Heart left ventricle (tissue), 16 donors: ENCODE results near the gene DHX35. TPM values are rescaled to one million over a fixed set of nuclear protein-coding genes. Genes with fewer than 3 reads are reported as not detected.

Experiments
- ATAC-seq, 4 donors: fragments of 200-7000 bp; cut with Tn5 transposase; one replicate each; pipeline ENCODE4 v1.9.1; 2020 to 2022; ENCODE audit warnings: moderate library complexity in 4 of 4, mild to moderate bottlenecking in 3 of 4, moderate number of reproducible peaks in 1 of 4
- DNase-seq, 5 donors: peaks; one replicate each; pipeline ENCODE4 v3.0.0-alpha.2; 2020
- H3K27ac ChIP-seq, 12 donors: fragments of 200-600 bp; sonication (generic) in 4 of 12; one replicate each; pipeline versions ENCODE4 v1.5.0 to v1.8.0; 2016 to 2022; ENCODE audit warnings: mild to moderate bottlenecking in 2 of 12
- H3K27me3 ChIP-seq, 9 donors: fragments of 200-600 bp; sonication (generic) in 2 of 9; one replicate each; pipeline versions ENCODE4 v1.5.1 to v1.8.0; 2016 to 2022; ENCODE audit warnings: mild to moderate bottlenecking in 3 of 9
- H3K36me3 ChIP-seq, 9 donors: fragments of 200-600 bp; sonication (generic) in 2 of 9; one replicate each; pipeline versions ENCODE4 v1.5.0 to v1.8.0; 2018 to 2022; ENCODE audit warnings: mild to moderate bottlenecking in 2 of 9
- H3K4me1 ChIP-seq, 12 donors: fragments of 200-600 bp; sonication (generic) in 4 of 12; one replicate each; pipeline versions ENCODE4 v1.5.0 to v1.8.0; 2016 to 2022; ENCODE audit warnings: mild to moderate bottlenecking in 3 of 12
- H3K4me3 ChIP-seq, 12 donors: fragments of 200-600 bp; sonication (generic) in 4 of 12; one replicate each; pipeline versions ENCODE4 v1.5.0 to v1.8.0; 2017 to 2022; ENCODE audit warnings: mild to moderate bottlenecking in 9 of 12, moderate library complexity in 4 of 12
- H3K9me3 ChIP-seq, 12 donors: fragments of 200-600 bp; sonication (generic) in 4 of 12; one replicate each; pipeline versions ENCODE4 v1.5.0 to v1.8.0; 2016 to 2022; ENCODE audit warnings: mild to moderate bottlenecking in 1 of 12
- POLR2A ChIP-seq, 2 donors: fragments of 450-650 bp; IDR thresholded peaks; one replicate each; pipeline ENCODE4 v1.6.1; 2017; ENCODE audit warnings: antibody characterized with exemption in 2 of 2, mild to moderate bottlenecking in 2 of 2, moderate library complexity in 2 of 2
- WGBS, 4 donors: extraction: QIAGEN DNeasy Blood & Tissue Kit in 2 of 4; methylation state at CpG; one replicate each; pipeline versions ENCODE4 v1.1.5 to v1.1.7; 2013 to 2018; 5-methylcytosine and 5-hydroxymethylcytosine counted together
- intact Hi-C, 10 donors: fragments of 100-400 bp; cut with DNase I; formaldehyde crosslinking; loops; one replicate each; pipeline versions ENCODE4 v1.11.1 to v1.14.2; 2022
- polyA plus RNA-seq, 2 donors: library from polyadenylated mRNA; stranded (reverse); fragments of 200-250 nt; gene quantifications; one replicate each; pipeline ENCODE4 v1.2.3, GENCODE V29; 2013
- total RNA-seq, 9 donors: library from RNA; depleted of rRNA in 2 of 9; stranded (reverse); fragments of >200 nt in 2 of 9; fragmentation: NEBNext Ultra II Directional in 3 of 9; extraction: Animal tissue kit (Norgen Biotek cat#: 25700) in 3 of 9; gene quantifications; one replicate each; pipeline versions ENCODE4 v1.1.0 to v1.2.4, GENCODE V29; 2016 to 2023
- TF ChIP-seq, protein P1 (sequence below), 12 donors: fragments of 200-600 bp; sonication (generic) in 4 of 12; IDR thresholded peaks; one replicate each; pipeline versions ENCODE4 v1.5.0 to v1.8.0; 2018 to 2022; ENCODE audit warnings: antibody characterized with exemption in 12 of 12, mild to moderate bottlenecking in 5 of 12
- donor health status: ischemic (EF 13 %, LVEDD 7.1; RV severe dilation, severe dysfunction).
- donor health status: healthy with polysubstance abuse.
- donor health status: DM: no; HTN: yes; CAD: no.
- donor health status: DM: no; HTN: no; CAD: no.
- donor health status: ischemic (EF 25% LVEDD 6.9; RV normal size, moderate dysfunction).
- donor health status: ischemic (EF 25% LVEDD 5.7; RV mildly dilated, moderate dysfunction).
- donor health status: healthy.
- donor health status: DM: yes; HTN: yes; CAD: no.
- donor health status: ischemic (EF 35%, LVEDD 5.7; RV mildly dilated, moderate dysfunction).
- donor health status: nonischemic (EF 11% LVEDD 7.7; RV severe dilation, severe dysfunction).
- donor health status: DM: yes; HTN: yes; CAD: no.
- donor health status: PGD.
- donor health status: ischemic (EF 29% LVEDD 5.4; RV normal size, mild dysfunction).
- donor health status: nonischemic (EF 23%, LVEDD 6.1; RV moderate dilation, normal function).

The DHX35 gene
- total and polyA plus RNA-seq, 11 donors = 6.0 to 41.7 (median 11.1) TPM

DNA sequence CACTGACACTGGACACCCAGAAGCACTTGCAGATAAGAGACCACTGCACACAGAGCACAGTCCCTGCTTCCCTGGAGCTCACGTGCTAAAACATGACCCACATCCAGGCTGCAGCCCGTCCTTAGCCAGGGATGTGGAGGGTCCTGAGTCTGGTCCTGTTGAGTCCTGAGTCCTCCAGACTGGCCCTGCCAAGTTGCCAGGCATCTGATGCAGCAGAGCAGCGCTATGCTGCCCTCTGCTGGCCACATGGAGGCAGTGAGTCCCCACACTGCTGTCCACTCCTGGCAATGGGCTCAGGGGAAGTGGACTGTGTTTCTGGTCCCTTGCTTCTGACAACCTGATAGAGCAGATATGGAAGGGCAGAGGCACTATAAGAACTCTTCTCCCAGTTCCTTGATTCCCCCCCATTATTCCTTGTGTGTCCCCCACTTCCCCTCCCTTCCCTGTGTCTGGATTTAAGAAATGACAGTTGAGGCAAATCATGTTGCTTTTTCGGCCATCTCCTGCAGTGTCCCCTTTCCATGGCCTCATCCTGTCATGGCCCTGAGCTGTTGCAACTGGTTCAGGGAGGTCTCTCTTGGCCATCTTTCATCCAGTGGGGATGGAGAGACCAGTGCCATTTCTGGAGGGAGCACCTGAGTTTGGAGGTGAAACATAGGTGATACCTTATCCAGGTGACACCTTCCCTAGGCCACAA, 86.0 kb downstream of the DHX35 start:
- peaks cover 0 to 4% (median 0%) of the 10 kb centered on the region in 9 donors for H3K27me3 ChIP-seq
- no peaks in the 10 kb centered on the region for H3K9me3 ChIP-seq
- 13 to 22% (median 20%) methylated on average over 4 of the region's 4 CpGs for WGBS, 4 donors
- H3K4me1 ChIP-seq = peaks cover 0 to 13% (median 5%) of the 10 kb centered on the region in 12 donors
- ATAC-seq (peak; percentile 70 to 86 (median 82)), DNase-seq (peak; percentile 68 to 89 (median 79))
- peaks cover 0 to 10% (median 2%) of the 10 kb centered on the region in 9 donors for H3K36me3 ChIP-seq
- H3K27ac ChIP-seq = no peak overlapping the region
- intact Hi-C loops = loop anchor here (1.0 to 10.0 kb wide), 7 partner anchors 33 to 403 kb away; partner anchors contain the start of gene FAM83D (in 9 of the 10)
- no peak overlapping the region for H3K4me3 ChIP-seq
- TF ChIP-seq POLR2A (IDR thresholded peaks at IDR 0.05) = no peak
- TF ChIP-seq, protein P1, sequence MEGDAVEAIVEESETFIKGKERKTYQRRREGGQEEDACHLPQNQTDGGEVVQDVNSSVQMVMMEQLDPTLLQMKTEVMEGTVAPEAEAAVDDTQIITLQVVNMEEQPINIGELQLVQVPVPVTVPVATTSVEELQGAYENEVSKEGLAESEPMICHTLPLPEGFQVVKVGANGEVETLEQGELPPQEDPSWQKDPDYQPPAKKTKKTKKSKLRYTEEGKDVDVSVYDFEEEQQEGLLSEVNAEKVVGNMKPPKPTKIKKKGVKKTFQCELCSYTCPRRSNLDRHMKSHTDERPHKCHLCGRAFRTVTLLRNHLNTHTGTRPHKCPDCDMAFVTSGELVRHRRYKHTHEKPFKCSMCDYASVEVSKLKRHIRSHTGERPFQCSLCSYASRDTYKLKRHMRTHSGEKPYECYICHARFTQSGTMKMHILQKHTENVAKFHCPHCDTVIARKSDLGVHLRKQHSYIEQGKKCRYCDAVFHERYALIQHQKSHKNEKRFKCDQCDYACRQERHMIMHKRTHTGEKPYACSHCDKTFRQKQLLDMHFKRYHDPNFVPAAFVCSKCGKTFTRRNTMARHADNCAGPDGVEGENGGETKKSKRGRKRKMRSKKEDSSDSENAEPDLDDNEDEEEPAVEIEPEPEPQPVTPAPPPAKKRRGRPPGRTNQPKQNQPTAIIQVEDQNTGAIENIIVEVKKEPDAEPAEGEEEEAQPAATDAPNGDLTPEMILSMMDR (IDR thresholded peaks at IDR 0.05) = peak; percentile 88 to 99 (median 96)

- peak overlapping the region in 3 of 12 donors; percentile 72 to 85 (median 77) for H3K4me3 ChIP-seq
- intact Hi-C loops = loop anchor here (2.0 to 10.0 kb wide), 5 partner anchors 122 to 404 kb away; partner anchors contain the start of gene FAM83D (in 8 of the 10)
- 73 to 83% (median 79%) methylated on average over 2 of the region's 2 CpGs for WGBS, 4 donors
Observed at GRCh38 chr20:39049148-39049547, 87.0 kb downstream of the DHX35 start.

GRCh38 chr20:39049684-39050554, 87.8 kb downstream of the DHX35 start:
- ATAC-seq (peak; percentile 44 to 89 (median 85)), DNase-seq (peak; percentile 71 to 89 (median 78))
- Histone ChIP-seq H3K36me3 (no peaks in the 10 kb centered on the region), H3K4me1 (peaks cover 0 to 13% (median 5%) of the 10 kb centered on the region in 12 donors), H3K27ac (peak overlapping the region in 7 of 12 donors; percentile 1 to 61 (median 43)), H3K4me3 (peak overlapping the region; percentile 44 to 85 (median 69)), H3K9me3 (no peaks in the 10 kb centered on the region), H3K27me3 (peaks cover 0 to 4% (median 0%) of the 10 kb centered on the region in 9 donors)
- intact Hi-C loops = loop anchor here (1.0 to 10.0 kb wide), 8 partner anchors 31 to 405 kb away; partner anchors contain the start of gene FAM83D (in 8 of the 10)
- no peak for TF ChIP-seq POLR2A (IDR thresholded peaks at IDR 0.05)
- TF ChIP-seq, protein P1 (IDR thresholded peaks at IDR 0.05) = peak; percentile 96 to 99 (median 98)
- 1 to 3% (median 1%) methylated on average over 26 to 69 of the region's 69 CpGs for WGBS, 4 donors

More at GRCh38 chr20:39049148-39049547, 87.0 kb downstream of the DHX35 start:
- H3K27me3 ChIP-seq = peaks cover 0 to 4% (median 0%) of the 10 kb centered on the region in 9 donors
- peak overlapping the region in 1 of 12 donors; percentile 60 for H3K27ac ChIP-seq
- H3K36me3 ChIP-seq = peaks cover 0 to 4% (median 0%) of the 10 kb centered on the region in 9 donors
- TF ChIP-seq POLR2A (IDR thresholded peaks at IDR 0.05) = no peak
- TF ChIP-seq, protein P1 (IDR thresholded peaks at IDR 0.05) = no peak
- H3K4me1 ChIP-seq = peaks cover 0 to 13% (median 5%) of the 10 kb centered on the region in 12 donors
- DNase-seq = no peak
- ATAC-seq = no peak
- no peaks in the 10 kb centered on the region for H3K9me3 ChIP-seq
